ENCODE results near the gene CDKN2C.
A peak's percentile ranks its signal among the peaks of the same experiment; 100 is the strongest.
"Not testable (repeated sequence)": the region's sequence is repeated elsewhere in the genome, so short reads cannot be mapped to it uniquely, and the experiment has no call there.

Gene CDKN2C

GRCh38 chr1:50969611-50970508, at the start of gene CDKN2C:
Gene CDKN2C, plus strand, starts transcription at chr1:50970245. Its CDS starts 124 bp downstream, at chr1:50970369.
- no peak for DNase-seq (ENCODE audit: low read depth in 2 of 2)

DNA sequence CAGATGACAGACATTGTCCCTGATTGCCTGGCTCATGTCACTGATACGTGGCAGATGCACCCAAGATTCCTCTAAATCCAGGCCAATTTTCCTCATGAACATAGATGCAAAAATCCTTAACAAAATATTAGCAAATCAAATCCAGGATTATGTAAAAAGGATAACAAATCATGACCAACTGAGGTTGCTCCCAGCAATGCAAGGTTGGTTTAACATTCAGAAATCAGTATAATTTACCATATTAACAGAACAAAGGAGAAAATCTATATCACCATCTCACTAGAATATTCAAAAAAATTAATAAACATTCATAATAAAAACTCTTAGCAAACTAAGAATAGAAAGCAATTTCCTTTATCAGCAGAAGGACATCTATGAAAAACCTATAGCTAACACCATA, 49.6 kb upstream of the CDKN2C start:
- DNase-seq (ENCODE audit: low read depth in 2 of 2) = no peak

DNA sequence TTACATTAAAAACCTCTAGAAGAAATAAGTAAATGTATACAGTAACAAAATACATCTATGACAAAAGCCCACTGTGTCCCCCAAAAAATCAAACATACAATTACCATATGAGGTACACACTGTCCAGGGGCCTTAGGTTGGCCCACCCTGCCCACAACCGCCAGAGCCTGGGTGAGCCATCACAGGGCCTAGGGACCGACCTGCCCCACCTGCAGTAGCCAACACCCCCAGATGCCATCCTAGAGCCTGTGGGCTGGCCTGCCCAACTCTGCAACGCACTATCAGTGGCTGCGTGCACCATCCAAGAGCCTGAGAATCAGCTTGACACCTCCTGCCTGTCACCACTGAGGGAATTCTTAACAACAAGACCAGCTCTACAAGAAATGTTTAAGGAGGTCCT, 49.0 kb upstream of the CDKN2C start:
- no peak for DNase-seq (ENCODE audit: low read depth in 2 of 2)

DNA sequence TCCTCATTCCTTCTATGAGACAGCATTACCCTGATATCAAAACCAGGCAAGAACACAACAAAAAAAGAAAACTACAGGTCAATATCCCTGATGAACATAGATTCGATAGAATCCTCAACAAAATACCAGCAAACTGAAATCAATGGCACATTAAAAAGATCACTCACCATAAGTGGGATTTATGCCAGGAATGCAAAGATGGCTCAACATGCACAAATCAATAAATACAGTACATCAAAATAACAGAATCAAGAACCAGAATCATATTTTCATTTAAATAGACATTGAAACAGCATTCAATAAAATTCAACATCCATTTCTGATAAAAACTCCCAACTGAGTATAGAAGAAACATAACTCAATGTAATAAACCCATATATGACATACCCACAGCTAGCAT, 46.5 kb upstream of the CDKN2C start:
- no peak for DNase-seq (ENCODE audit: low read depth in 2 of 2)

GRCh38 chr1:50929376-50929958, 40.6 kb upstream of the CDKN2C start:
- no peak for DNase-seq (ENCODE audit: low read depth in 2 of 2)

GRCh38 chr1:50930193-50930592, 39.9 kb upstream of the CDKN2C start:
- no peak for DNase-seq (ENCODE audit: low read depth in 2 of 2)

DNA sequence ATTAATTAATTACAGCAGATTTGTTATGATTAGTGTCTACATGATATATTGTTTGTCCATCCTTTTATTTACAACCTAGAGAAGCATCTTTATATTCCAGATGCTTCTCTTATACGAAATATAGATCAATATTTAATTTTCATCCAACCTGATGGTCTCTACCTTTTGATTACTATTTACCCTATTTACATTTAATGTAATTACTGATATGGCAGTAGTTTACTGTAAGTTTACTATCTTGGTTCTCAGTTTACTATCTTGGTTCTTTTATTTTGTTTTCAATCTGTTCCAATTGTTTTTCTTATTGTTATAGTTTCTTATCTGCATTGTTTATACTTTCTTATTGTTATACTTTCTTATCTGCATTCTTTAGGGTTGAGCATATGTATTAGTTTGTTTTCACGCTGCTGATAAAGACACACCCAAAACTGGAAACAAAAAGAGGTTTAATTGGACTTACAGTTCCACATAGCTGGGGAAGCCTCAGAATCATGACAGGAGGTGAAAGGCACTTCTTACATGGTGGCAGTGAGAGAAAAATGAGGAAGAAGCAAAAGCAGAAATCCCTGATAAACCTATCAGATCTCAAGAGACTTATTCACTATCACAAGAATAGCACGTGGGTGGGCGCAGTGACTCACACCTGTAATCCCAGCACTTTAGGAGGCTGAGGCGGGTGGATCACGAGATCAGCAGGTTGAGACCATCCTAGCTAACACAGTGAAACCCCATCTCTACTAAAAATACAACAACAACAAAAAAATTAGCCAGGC, 38.9 kb upstream of the CDKN2C start:
- DNase-seq (ENCODE audit: low read depth in 2 of 2) = no peak

DNA sequence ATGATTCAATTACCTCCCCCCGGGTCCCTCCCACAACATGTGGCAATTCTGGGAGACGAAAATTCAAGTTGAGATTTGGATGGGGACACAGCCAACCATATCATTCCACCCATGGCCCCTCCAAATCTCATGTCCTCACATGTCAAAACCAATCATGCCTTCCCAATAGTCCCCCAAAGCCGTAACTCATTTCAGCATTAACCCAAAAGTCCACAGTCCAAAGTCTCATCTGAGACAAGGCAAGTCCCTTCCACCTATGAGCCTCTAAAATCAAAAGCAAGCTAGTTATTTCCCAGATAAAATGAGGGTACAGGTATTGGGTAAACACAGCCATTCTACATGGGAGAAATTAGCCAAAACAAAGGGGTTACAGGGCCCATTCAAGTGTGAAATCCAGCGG, 38.0 kb upstream of the CDKN2C start:
- not testable (repeated sequence) for DNase-seq (ENCODE audit: low read depth in 2 of 2)

DNA sequence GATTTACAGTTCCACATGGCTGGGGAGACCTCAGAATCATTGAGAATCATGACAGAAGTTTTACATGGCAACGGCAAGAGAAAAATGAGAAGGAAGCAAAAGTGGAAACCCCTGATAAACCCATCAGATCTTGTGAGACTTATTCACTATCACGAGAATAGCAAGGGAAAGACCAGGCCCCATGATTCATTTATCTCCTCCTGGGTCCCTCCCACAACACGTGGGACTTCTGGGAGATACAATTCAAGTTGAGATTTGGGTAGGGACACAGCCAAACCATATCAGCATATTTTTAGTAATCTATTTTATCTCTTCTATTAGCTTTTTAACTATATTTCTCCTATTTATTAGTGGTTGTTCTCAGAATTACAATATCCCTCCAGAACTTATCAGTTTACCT, 36.3 kb upstream of the CDKN2C start:
- not testable (repeated sequence) for DNase-seq (ENCODE audit: low read depth in 2 of 2)

GRCh38 chr1:50934838-50935237, 35.2 kb upstream of the CDKN2C start:
- no peak for DNase-seq (ENCODE audit: low read depth in 2 of 2)

- DNase-seq (ENCODE audit: low read depth in 2 of 2) = not testable (repeated sequence)
Observed at GRCh38 chr1:50935276-50935675, 34.8 kb upstream of the CDKN2C start.

DNA sequence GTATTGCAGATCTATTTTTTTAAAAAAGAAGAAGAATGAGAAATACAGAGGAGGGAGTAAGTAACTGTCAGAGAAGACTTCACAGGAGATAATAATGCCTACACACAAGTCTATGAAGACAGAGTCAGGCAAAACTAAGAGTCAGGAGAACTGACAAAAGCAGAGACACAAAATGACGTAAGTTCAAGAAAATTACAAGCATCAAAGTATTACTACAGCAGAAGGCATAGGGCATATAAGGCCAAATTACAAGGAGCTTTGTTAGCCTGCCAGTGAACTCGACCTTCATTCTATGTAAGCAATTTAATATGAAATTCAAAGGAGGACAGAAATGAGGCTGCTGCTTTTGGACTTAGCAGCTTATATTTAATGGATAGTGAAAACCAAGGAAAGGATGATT, 33.7 kb upstream of the CDKN2C start:
- no peak for DNase-seq (ENCODE audit: low read depth in 2 of 2)

- DNase-seq (ENCODE audit: low read depth in 2 of 2) = no peak
Observed at GRCh38 chr1:50940291-50940690, 29.8 kb upstream of the CDKN2C start.

GRCh38 chr1:50942334-50942733, 27.7 kb upstream of the CDKN2C start:
- no peak for DNase-seq (ENCODE audit: low read depth in 2 of 2)

DNA sequence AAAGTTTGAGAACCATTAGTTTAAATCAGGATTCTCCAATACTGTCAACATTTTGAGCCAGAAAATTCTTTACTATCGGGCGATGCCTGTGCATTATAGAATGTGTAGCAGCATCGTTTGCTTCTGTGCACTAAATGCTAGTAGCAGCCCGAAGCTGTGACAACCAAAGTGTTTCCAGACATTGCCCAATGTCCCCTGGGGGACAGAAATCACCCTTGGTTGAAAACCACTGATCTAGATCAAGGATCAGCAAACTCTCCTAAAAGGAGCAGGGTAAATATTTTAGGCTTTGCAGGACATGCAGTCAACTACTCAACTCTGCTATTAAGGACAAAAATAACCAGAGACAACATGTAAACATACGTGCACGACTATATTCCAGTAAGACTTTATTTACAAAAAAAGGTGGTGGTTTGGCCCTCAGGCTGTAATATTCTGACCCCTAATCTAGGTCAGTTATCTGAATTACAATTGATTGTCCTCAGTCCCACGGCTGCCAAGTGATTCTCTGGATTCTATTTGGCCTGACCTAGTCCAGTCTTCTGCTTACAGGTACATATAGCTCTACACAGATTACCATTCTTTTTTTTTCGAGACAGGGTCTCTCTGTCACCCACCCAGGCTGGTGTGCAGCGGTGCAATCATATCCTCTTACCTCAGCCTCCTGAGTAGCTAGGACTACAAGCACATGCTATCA, 20.6 kb upstream of the CDKN2C start:
- no peak for DNase-seq (ENCODE audit: low read depth in 2 of 2)

- DNase-seq (ENCODE audit: low read depth in 2 of 2) = no peak
Observed at GRCh38 chr1:50950396-50950795, 19.6 kb upstream of the CDKN2C start.

GRCh38 chr1:50952566-50952965, 17.5 kb upstream of the CDKN2C start:
- DNase-seq (ENCODE audit: low read depth in 2 of 2) = not testable (repeated sequence)

GRCh38 chr1:50955116-50955515, 14.9 kb upstream of the CDKN2C start:
- no peak for DNase-seq (ENCODE audit: low read depth in 2 of 2)

DNA sequence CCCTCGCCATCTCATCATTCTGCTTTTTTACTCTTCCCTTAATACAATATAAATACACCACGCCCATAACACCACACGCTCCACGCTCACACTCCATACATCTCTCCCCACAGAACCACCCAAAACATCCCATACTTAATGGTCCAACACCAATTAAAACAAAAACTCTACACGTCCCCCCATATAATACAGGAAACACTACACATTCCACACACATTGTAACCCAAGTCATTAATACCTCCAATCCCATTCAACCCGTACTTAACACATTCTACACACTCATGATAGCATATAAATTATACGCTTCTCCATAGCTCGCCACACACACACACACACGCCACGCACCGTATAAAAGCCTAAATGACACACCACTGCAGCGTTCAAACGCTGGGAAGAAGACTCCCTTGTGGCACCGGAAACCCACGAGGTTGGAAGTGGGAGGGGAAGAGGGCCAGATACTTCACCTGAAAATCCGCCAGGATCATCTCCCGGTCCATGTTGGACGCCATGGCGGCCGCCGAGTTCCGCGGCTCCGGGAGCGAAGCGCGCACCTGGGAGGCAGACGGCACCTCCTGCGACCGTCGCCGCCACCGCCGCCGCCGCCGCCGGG, 10.6 kb upstream of the CDKN2C start:
- DNase-seq (ENCODE audit: low read depth in 2 of 2) = no peak

DNA sequence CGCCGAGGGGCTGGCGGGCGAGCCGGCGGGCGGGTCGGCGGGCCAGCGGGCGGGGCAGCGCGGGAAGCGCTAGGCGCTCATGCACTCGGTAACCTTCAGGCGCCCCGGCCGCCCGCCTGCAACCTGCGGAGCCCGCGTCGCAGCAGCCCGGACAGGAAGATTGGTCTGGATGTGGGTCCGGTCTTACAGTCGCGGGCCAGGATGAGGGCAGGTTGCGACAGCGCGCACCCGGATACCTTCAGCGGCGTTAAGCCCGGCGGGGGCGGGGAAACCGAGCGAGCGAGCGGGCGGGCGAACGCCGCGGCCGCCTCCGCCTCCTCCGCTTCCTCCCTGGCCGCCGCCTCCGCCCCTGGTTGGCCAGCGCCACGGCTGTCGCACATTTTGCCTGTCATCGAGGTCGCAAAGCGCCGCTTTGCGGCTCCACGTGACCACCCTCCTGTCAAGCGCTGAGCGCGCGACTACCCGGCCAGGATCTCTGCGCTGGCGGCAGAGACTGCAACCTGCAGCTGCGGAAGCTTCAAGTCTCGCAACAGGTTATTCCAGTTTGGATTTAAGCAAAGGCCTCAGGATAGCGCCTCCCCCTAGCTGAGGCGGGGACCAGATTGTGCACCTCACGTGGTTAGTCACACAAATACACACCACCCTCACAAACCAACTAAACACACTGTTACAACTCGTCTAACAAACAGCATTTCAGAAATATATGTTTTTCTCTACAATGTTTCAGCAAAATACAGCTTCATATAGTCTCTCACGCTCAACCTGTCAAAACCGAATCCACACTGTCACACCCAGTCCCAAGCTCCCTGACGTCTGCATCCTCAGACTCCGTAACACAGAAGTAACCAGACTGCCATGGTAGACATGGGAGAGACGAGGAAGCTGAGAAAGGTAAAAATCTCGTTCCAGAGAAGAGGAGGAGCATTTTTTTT, 9.9 kb upstream of the CDKN2C start, which contains the start of gene FAF1:
FAF1 (minus strand) TSS at position 355 of the 932 bp plus-strand sequence. CDS start 456 bp downstream, outside the sequence.
- DNase-seq (ENCODE audit: low read depth in 2 of 2) = peak; percentile 96 to 97
